Left lung (tissue), 14 donors: ENCODE results near the gene LATS2. TPM values are rescaled to one million over a fixed set of nuclear protein-coding genes. Genes with fewer than 3 reads are reported as not detected.

Source experiments
- ATAC-seq: fragments of 200-7000 bp; cut with Tn5 transposase; one replicate; pipeline ENCODE4 v1.9.1; 2020; ENCODE audit warnings: moderate library complexity
- DNase-seq, 4 donors: peaks; one replicate each; pipeline ENCODE4 v3.0.0-alpha.2; 2013 to 2020
- H3K27ac ChIP-seq, 2 donors: fragments of 200-600 bp; sonication (generic) in 1 of 2; one replicate each; pipeline versions ENCODE4 v1.5.0 to v1.8.0; 2020 to 2021
- H3K27me3 ChIP-seq, 2 donors: fragments of 200-600 bp; sonication (generic) in 1 of 2; one replicate each; pipeline versions ENCODE4 v1.5.0 to v1.8.0; 2020 to 2021
- H3K36me3 ChIP-seq, 2 donors: fragments of 200-600 bp; sonication (generic) in 1 of 2; one replicate each; pipeline versions ENCODE4 v1.5.0 to v1.8.0; 2020 to 2021
- H3K4me1 ChIP-seq, 2 donors: fragments of 200-600 bp; one replicate each; pipeline ENCODE4 v1.8.0; 2021
- H3K4me3 ChIP-seq, 2 donors: fragments of 200-600 bp; sonication (generic) in 1 of 2; one replicate each; pipeline versions ENCODE4 v1.5.0 to v1.8.0; 2020 to 2021; ENCODE audit warnings: mild to moderate bottlenecking in 1 of 2
- H3K9me3 ChIP-seq, 2 donors: fragments of 200-600 bp; sonication (generic) in 1 of 2; one replicate each; pipeline versions ENCODE4 v1.5.0 to v1.8.0; 2020 to 2021
- CTCF ChIP-seq, 2 donors: fragments of 200-600 bp; sonication (generic) in 1 of 2; IDR thresholded peaks; one replicate each; pipeline versions ENCODE4 v1.5.0 to v1.8.0; 2021; ENCODE audit warnings: antibody characterized with exemption in 2 of 2
- intact Hi-C, 2 donors: fragments of 100-400 bp; cut with DNase I; formaldehyde crosslinking; loops; one replicate each; pipeline versions ENCODE4 v1.11.2 to v1.14.2; 2022
- long read RNA-seq, 12 donors: library from polyadenylated mRNA in 2 of 12; unstranded in 2 of 12; transcript quantifications; one replicate each; pipeline ENCODE4 v2.0.0 and lab custom pipeline, GENCODE V29; 2019 to 2026
- polyA plus RNA-seq, 6 donors: library from polyadenylated mRNA; unstranded; fragments of 120-200 nt; gene quantifications; one replicate each; pipeline ENCODE4 v1.2.1, GENCODE V29; 2013; ENCODE audit not compliant: insufficient read length in 6 of 6
- total RNA-seq, 2 donors: library from RNA; stranded (reverse); fragmentation: NEBNext Ultra II Directional; extraction: Animal tissue kit (Norgen Biotek cat#: 25700); gene quantifications; one replicate each; pipeline ENCODE4 v1.2.1, GENCODE V29; 2021
- donor health status: DM: no; HTN: yes; CAD: no.
- donor health status: DM: no; HTN: no; CAD: no.

Gene LATS2
- total RNA-seq (10 to 100 TPM; 30.7 to 31.9 TPM), polyA plus RNA-seq (10 to 100 TPM; 13.2 to 20.0 (median 15.8) TPM)
- long read RNA-seq, donor 1 = 0 reads
- long read RNA-seq, donor 2, full-length matches to known transcripts = 4 of 38 reads
- long read RNA-seq, donor 2, partial matches to known transcripts = 34 of 38 reads
- long read RNA-seq, donor 2, other reads (novel, unspliced or antisense) = 0 of 38 reads
- long read RNA-seq, donor 3, full-length matches to known transcripts = 3 of 3 reads
- long read RNA-seq, donor 3, partial matches to known transcripts = 0 of 3 reads
- long read RNA-seq, donor 3, other reads (novel, unspliced or antisense) = 0 of 3 reads
- long read RNA-seq, donor 4, partial matches to known transcripts = 0 of 3 reads
- long read RNA-seq, donor 4, other reads (novel, unspliced or antisense) = 3 of 3 reads
- long read RNA-seq, donor 5, partial matches to known transcripts = 16 of 16 reads
- long read RNA-seq, donor 5, other reads (novel, unspliced or antisense) = 0 of 16 reads
- long read RNA-seq, donor 6, full-length matches to known transcripts = 2 of 16 reads
- long read RNA-seq, donor 6, partial matches to known transcripts = 14 of 16 reads
- long read RNA-seq, donor 6, other reads (novel, unspliced or antisense) = 0 of 16 reads
- long read RNA-seq, donor 7, full-length matches to known transcripts = 1 of 1 reads
- long read RNA-seq, donor 7, partial matches to known transcripts = 0 of 1 reads
- long read RNA-seq, donor 7, other reads (novel, unspliced or antisense) = 0 of 1 reads
- long read RNA-seq, donor 8 = 0 reads
- long read RNA-seq, donor 9 = 0 reads
- long read RNA-seq, donor 10 = 0 reads
- long read RNA-seq, donor 11 = 0 reads
- long read RNA-seq, donor 12 = 0 reads

- peak within 1 kb of the TSS; percentile 99 for H3K27ac ChIP-seq
- peak within 1 kb of the TSS; percentile 93 for H3K4me3 ChIP-seq
- peaks cover 18 to 57% of the 10 kb centered on the region in 2 donors for H3K4me1 ChIP-seq
- H3K27me3 ChIP-seq = no peaks in the 10 kb centered on the region
- no peaks in the 10 kb centered on the region for H3K36me3 ChIP-seq
- DNase-seq (peak; percentile 93 to 100 (median 96)), ATAC-seq (peak; percentile 97)
- intact Hi-C loops = no loop called here
- H3K9me3 ChIP-seq = no peaks in the 10 kb centered on the region
- peak; percentile 18 to 23 for TF ChIP-seq CTCF (IDR thresholded peaks at IDR 0.05)
Observed at GRCh38 chr13:21061029-21061763, at the start of gene LATS2. Gene LATS2, minus strand, starts transcription at chr13:21061586. Its CDS starts 15,560 bp downstream, at chr13:21046026.

- no peak overlapping the region for H3K4me3 ChIP-seq
- no peaks in the 10 kb centered on the region for H3K27me3 ChIP-seq
- DNase-seq (no peak), ATAC-seq (no peak)
- no peak for TF ChIP-seq CTCF (IDR thresholded peaks at IDR 0.05)
- intact Hi-C loops = no loop called here
- no peaks in the 10 kb centered on the region for H3K4me1 ChIP-seq
- H3K36me3 ChIP-seq = no peaks in the 10 kb centered on the region
- no peaks in the 10 kb centered on the region for H3K9me3 ChIP-seq
- H3K27ac ChIP-seq = no peak overlapping the region
Observed at GRCh38 chr13:21109168-21109567, 47.8 kb upstream of the LATS2 start.

GRCh38 chr13:21106089-21106488, 44.7 kb upstream of the LATS2 start:
- DNase-seq (no peak), ATAC-seq (no peak)
- no peaks in the 10 kb centered on the region for H3K9me3 ChIP-seq
- no peak for TF ChIP-seq CTCF (IDR thresholded peaks at IDR 0.05)
- no peak overlapping the region for H3K4me3 ChIP-seq
- H3K27ac ChIP-seq = no peak overlapping the region
- intact Hi-C loops = no loop called here
- H3K4me1 ChIP-seq = no peaks in the 10 kb centered on the region
- H3K36me3 ChIP-seq = no peaks in the 10 kb centered on the region
- no peaks in the 10 kb centered on the region for H3K27me3 ChIP-seq

- H3K36me3 ChIP-seq = no peaks in the 10 kb centered on the region
- intact Hi-C loops = no loop called here
- DNase-seq = no peak
Observed at GRCh38 chr13:21104199-21105019, 43.0 kb upstream of the LATS2 start.

More at GRCh38 chr13:21104199-21105019, 43.0 kb upstream of the LATS2 start:
- Histone ChIP-seq H3K27me3 (no peaks in the 10 kb centered on the region), H3K4me3 (no peak overlapping the region), H3K4me1 (no peaks in the 10 kb centered on the region), H3K9me3 (no peaks in the 10 kb centered on the region), H3K27ac (no peak overlapping the region)
- TF ChIP-seq CTCF (IDR thresholded peaks at IDR 0.05) = no peak
- no peak for ATAC-seq
